ENCODE data around the gene OTUD1.

GRCh38 chr10:23474081-23474480, 35.2 kb downstream of the OTUD1 start:
- TF ChIP-seq CTCF (IDR thresholded peaks at IDR 0.05; ENCODE audit: low read depth, low read length) (no peak), POLR2A (IDR thresholded peaks at IDR 0.05; ENCODE audit: extremely low read depth, insufficient read length) (no peak)

All from NB4 (cell line).